Activated CD4-positive, alpha-beta T cell treated with anti-CD3 and anti-CD28 coated beads, Interleukin-2, Interleukin-6, amounts not matched to agents 100 ng/mL and 50 ng/mL, durations not matched to agents 16 hours and 8 hours (primary cell): Measurements from ENCODE around the gene RBM20.

ENCODE experiments used
- DNase-seq: peaks from one replicate; pipeline ENCODE4 v3.0.0-alpha.2; 2020

Gene RBM20

DNA sequence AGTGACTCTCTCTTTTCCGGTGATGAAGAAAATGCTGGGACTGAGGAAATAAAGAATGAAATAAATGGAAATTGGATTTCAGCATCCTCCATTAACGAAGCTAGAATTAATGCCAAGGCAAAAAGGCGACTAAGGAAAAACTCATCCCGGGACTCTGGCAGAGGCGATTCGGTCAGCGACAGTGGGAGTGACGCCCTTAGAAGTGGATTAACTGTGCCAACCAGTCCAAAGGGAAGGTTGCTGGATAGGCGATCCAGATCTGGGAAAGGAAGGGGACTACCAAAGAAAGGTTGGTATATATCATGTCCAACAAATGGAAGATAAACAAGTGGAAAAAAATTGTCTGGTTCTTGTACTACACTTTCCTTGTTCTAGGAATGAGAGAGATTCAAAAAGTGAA is 237.1 kb downstream of the RBM20 start:
- no peak for DNase-seq

DNA sequence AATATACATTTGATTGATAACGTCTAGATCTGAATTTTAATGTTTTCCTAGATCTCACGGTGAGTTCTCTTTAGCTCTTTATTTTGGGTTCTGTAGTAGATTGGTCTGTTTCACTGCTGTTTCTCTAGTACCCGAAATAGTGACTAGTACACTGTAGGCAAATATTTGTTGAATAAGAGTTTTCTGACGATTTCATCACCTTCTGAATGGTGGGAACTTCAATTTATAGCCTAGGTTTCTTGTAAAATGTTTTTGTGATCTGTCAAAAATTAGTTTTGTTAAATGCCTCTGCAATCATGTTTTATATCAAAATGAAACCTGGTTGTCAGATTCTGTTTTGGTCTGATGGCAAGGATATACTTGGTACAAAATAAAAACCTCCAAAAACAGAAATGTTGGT is 237.8 kb downstream of the RBM20 start:
- no peak for DNase-seq

DNA sequence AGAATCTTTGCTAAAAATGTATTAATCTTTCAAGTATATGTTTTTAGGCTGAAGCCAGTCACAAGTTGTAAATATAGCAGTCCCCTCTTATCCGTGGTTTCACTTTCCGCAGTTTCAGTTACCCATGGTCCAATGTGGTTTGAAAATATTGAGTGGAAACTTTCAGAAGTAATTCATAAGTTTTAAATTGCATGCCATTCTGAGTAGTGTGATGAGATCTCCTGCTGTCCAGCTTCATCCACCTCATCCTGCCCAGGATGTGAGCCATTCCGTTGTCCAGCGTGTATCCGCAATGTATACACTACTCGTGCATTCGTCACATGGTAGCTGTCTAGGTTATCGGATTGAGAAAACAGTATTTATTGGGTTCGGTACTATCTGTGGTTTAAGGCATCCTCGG is 239.8 kb downstream of the RBM20 start:
- no peak for DNase-seq

DNA sequence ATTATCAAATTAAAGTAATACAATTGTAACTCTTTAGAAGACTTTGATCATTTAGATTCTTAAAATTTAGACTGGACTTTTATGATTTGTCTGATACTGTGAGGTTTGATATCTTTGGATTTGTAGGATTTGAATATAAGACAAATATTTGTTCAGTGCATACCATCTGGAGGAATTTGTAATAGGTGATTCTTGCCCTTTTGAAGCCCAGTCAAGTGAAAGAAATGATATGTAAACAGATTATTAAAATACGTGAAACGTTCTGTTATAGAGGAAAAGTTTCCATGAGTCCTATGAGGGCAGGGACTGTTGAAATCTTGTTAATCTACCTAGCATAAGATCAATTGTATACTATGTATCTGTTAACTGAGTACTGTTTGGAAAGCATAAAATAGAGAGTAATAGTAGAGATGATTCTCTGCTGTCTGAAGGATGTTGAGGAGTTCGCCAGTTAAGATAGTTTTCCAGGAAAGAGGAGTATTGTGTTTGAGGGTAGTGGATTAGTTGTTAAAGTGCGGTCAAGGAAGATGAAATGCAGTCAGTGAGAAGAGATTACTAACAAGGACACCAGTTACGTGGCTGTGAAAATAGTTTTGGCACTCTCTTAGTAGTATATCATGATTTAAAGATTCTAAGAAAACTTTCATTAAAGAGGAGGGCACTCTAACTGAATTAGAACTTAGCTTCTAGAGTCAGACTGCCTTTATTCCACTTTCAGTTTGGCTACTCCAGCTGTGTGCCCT is 242.0 kb downstream of the RBM20 start:
- DNase-seq, result no peak

DNA sequence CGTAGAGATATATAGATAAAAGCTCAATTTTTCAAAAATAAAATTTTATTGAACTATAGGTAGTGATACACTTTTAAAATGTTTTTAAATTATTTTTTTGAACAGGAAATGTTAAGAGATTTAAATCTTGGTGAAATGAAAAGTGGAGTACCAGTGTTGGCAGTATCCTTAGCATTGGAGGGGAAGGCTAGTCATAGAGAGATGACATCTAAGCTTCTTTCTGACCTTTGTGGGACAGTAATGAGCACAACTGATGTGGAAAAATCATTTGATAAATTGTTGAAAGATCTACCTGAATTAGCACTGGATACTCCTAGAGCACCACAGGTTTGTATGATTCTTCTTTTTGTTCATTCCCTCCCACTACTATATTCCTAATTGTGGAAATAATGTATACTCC is 243.4 kb downstream of the RBM20 start:
- no peak for DNase-seq
